HG03520 (cell line): ENCODE data around the gene VWA8.
"Not testable (repeated sequence)": the region's sequence is repeated elsewhere in the genome, so short reads cannot be mapped to it uniquely, and the experiment has no call there.

Experiments
- ATAC-seq: cut with Tn5 transposase; IDR thresholded peaks from one replicate; pipeline ENCODE4 v1.9.1; 2021; ENCODE audit warnings: mild to moderate bottlenecking, moderate library complexity; ENCODE audit not compliant: unreplicated experiment

Gene VWA8

DNA sequence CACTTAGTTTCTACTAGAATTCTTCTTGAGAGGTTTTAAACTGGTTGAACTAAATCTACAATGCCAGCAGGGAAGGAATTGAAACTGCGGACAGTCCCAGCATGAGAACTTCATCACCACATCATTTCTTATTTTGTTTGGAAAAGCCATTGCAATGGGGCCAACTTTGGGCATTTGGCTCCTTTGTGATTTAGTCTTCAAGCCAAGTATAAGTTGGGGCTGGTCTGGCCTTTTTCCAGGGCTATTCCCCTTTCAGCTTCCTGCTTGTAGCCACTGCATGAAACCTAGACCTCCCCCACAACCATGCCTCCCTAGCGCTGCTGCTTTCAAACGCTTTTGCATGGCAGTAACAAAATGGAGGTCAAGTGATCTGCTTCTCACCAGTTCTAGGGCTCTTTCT, 361.3 kb downstream of the VWA8 start:
- ATAC-seq: no peak

- ATAC-seq: no peak
Measured at GRCh38 chr13:41597348-41598041, 363.4 kb downstream of the VWA8 start.

- ATAC-seq: no peak
Measured at GRCh38 chr13:41596190-41596589, 364.7 kb downstream of the VWA8 start.

DNA sequence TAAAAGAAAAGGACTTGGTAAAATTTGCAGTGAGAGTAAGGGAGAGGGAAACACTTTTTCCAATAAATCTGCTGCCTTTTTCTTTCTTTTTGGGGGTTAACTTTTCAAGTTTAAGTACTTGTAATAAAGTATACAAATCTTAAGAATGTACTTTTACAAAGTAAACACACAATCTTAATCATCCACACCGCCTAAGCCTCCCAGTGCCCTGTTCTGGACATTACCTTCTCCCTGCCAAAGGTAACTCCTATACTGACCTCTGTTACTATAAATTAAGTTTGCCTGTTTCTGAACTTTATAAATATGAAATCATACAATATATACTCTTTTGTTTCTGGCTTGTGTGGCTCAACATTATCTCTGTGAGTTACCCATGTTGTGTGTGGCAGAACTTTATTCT, 365.6 kb downstream of the VWA8 start:
- no peak for ATAC-seq

- ATAC-seq: no peak
Measured at GRCh38 chr13:41590643-41591042, 370.3 kb downstream of the VWA8 start.

DNA sequence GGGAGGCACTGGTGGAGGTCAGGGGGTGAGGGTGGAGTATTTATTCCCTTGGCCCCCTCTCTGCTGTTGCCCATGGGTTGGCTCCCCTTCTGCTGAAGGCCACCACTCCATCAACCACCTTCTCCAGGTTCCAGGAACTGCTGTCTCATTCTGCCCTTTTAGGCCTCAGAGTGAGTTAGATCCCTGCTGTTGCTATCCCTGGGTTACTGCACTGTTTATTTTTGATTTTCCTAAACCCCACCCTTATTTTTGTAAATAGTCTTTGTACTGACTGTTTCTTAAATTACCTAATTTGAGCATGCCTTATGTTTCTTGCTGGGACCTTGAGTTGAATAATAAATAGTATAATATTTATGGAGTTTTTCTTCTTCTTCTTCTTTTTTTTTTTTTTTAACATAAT, 370.8 kb downstream of the VWA8 start:
- no peak for ATAC-seq

- ATAC-seq: no peak
Measured at GRCh38 chr13:41589434-41589833, 371.5 kb downstream of the VWA8 start.

- ATAC-seq: no peak
Measured at GRCh38 chr13:41588899-41589298, 372.0 kb downstream of the VWA8 start.

GRCh38 chr13:41588448-41588847, 372.5 kb downstream of the VWA8 start:
- ATAC-seq: no peak

GRCh38 chr13:41587490-41587889, 373.4 kb downstream of the VWA8 start:
- ATAC-seq: no peak

GRCh38 chr13:41586216-41586615, 374.7 kb downstream of the VWA8 start:
- no peak for ATAC-seq

GRCh38 chr13:41582027-41582463, 378.9 kb downstream of the VWA8 start:
- ATAC-seq: no peak

DNA sequence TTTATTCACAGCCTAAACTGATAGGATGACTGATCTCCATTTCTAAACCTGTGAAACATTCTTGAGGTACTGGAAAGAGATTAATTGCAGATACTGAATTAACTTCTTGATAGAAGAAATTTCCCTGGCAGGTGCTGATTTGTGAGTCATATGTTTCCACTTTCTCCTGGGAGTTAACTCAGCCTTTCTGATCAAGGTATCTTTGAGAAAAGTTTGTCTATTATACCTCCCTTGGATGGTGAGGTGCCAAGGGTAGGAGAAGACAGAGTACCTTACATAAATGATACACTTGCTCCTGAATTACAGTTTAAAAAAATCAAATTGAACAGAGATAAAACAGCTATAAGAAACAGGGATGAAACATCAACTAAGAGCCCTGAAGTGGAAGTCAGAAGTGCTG, 380.6 kb downstream of the VWA8 start:
- no peak for ATAC-seq

DNA sequence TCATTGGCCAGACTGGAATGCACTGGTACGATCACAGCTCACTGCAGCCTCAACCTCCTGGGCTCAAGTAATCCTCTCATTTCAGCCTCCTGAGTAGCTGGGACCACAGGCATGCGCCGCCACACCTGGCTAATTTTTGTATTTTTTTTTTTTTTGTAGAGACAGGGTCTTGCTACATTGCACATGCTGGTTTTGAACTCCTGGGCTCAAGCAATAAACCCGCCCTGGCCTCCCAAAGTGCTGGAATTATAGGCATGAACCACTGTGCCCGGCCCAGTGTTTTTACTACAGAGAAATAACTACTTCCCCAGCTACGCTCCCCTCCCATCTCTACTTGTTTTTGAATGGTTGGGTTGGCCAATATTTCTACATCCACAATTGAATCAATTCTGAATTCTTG, 381.0 kb downstream of the VWA8 start:
- no peak for ATAC-seq

GRCh38 chr13:41579168-41579567, 381.7 kb downstream of the VWA8 start:
- no peak for ATAC-seq

GRCh38 chr13:41578371-41578770, 382.5 kb downstream of the VWA8 start:
- no peak for ATAC-seq

- ATAC-seq: no peak
Measured at GRCh38 chr13:41577436-41577835, 383.5 kb downstream of the VWA8 start.

GRCh38 chr13:41573640-41574039, 387.3 kb downstream of the VWA8 start:
- ATAC-seq: not testable (repeated sequence)

DNA sequence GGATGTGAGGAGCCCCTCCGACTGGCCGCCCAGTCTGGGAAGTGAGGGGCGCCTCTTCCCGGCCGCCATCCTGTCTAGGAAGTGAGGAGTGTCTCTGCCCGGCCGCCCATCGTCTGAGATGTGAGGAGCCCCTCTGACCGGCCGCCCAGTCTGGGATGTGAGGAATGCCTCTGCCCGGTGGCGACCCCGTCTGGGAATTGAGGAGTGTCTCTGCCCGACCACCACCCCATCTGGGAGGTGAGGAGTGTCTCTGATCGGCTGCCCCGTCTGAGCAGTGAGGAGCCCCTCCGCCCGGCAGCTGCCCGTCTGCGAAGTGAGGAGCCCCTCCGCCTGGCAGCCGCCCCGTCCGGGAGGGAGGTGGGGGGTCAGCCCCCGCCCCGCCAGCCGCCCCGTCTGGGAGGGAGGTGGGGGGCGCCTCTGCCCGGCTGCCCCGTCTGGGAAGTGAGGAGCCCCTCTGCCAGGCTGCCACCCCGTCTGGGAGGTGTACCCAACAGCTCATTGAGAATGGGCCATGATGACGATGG, 389.0 kb downstream of the VWA8 start:
- not testable (repeated sequence) for ATAC-seq

DNA sequence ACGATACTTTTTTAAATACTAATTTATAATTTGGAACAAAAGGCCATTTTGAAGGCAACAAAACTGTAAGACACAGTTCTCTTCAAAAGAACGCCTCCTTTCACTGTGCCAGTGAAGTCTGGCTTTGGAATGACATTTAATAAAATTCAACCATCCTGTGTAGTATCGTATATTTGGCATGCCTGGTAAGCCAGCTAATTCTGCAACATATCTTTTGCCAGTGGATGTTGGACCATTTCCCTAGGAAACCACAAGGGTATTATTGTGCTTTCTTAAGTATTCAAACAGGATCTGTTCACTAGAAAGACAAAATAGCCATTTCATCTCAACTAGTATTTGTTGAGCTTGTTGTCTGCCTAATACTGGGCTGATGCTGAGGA, 391.9 kb downstream of the VWA8 start:
- ATAC-seq: no peak

GRCh38 chr13:41568143-41568971, 392.6 kb downstream of the VWA8 start:
- ATAC-seq: no peak

- ATAC-seq: no peak
Measured at GRCh38 chr13:41567363-41567762, 393.5 kb downstream of the VWA8 start.
